SW 1271 (cell line): ENCODE data around the gene TKT.

ENCODE experiments used
- DNase-seq, 2 experiments: peaks; one replicate each; lab custom pipeline; 2025; lab: John Stamatoyannopoulos, UW

TKT gene

GRCh38 chr3:53195602-53196574 is 59.9 kb downstream of the TKT start:
- no peak for DNase-seq

DNA sequence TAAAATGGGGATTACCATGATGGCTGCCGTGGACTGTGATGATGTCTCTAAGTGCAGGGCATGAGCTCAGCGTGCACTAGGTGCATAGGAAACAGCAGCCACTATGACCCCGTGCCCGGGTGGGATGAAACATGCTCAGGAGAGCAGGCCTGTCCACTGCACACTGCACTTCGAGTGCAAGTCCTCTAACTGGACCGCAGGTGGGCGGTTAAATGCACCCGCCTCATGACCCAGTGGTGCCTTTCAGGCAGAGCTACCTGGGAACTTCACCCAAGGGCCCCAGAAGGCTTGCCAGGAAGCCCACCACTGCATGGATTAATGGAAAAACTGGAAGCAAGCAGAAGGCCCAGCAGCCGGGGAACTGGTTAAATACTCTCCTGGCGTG is 60.8 kb downstream of the TKT start:
- no peak for DNase-seq

DNA sequence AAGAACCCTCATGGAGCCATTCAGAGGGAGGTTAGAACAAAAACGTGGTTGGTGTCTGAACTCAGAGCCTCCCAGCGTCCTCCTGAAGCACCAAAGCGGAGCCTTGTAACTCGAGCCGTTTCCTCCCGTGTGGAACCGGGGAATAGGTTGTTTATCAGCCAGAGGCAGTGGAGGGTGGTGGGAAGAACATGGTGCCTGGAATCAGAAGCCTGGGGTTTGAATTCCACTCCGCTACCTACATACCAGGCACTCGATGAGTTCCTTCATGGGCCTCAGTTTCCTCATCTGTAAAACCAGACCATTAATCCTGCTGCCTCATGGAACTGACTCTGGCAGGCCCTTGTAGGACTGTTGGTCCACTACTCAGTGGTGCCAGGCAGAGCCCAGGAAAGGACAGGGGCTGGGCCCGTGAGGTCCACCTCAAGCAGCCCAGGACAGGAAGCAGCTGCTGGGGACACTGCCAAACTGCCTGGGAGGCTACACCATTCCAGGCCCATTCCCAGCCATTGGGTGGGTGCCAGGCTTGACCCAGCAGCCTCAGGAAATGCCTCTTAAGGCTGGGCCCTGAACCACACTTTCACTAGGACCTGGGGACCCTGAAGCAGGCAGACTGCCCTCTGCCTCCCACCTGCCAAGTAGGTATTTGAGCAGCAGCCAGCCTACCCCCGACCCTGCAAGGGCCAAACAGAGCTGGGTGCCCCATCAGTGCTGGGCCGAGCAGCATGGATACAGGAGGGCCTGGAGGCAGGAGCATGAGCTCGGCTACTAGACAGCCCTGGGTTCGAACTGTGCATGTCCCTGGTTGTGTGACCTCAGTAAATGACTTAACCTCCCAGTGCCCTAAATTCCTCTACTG is 61.4 kb downstream of the TKT start:
- DNase-seq, result no peak

GRCh38 chr3:53193466-53194209 is 62.2 kb downstream of the TKT start:
- DNase-seq, result no peak

DNA sequence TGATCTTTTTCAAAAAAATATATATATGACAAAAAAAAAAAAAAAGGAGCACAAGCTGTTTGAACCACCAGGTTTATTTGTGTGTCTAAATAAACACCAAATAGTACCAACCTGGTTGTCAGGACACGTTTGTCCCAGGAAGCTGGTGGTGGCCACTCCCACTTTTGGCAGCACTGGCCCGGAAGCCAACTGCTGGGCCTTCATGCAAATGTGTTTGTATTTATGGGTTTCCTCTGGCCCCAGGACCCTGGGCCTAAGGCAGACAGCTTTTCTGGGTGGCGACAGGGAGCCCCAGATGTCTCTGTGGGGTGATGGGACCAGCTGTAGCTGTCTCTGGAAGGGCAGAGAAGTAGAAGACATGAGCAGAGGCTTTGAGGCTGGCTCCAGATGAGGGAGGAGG is 63.2 kb downstream of the TKT start:
- DNase-seq, result no peak

- no peak for DNase-seq
Observed at GRCh38 chr3:53191836-53192480, 63.9 kb downstream of the TKT start.

- no peak for DNase-seq
Observed at GRCh38 chr3:53190659-53191058, 65.2 kb downstream of the TKT start.

- no peak for DNase-seq
Observed at GRCh38 chr3:53189276-53189675, 66.5 kb downstream of the TKT start.

- DNase-seq, result no peak
Observed at GRCh38 chr3:53188720-53189119, 67.1 kb downstream of the TKT start.

DNA sequence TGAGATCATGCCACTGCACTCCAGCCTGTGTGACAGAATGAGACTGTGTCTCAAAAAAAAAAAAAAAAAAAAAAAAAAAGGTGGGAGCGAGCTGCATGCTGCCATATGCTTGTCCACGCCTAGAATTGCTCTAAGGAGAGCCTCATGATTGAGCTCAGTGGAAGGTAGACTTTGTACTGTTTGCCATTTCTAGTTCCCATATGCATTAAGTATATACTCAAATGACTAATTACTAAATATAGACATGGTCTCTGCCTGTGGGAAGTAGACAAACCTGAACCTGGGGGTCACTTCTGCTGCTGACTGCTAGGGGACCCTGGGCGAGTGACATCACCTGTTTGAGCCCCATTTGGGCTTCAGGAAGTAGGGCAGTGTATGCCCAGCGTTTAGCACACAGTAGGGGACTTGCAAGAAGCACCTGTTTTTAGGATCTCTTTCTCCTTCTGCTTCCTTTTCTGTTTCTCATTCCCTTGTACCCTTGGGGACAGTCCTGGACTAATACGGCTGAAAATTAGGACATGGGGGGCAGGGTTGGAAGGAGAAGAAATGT is 67.6 kb downstream of the TKT start:
- no peak for DNase-seq

- no peak for DNase-seq
Observed at GRCh38 chr3:53187430-53187829, 68.4 kb downstream of the TKT start.

DNA sequence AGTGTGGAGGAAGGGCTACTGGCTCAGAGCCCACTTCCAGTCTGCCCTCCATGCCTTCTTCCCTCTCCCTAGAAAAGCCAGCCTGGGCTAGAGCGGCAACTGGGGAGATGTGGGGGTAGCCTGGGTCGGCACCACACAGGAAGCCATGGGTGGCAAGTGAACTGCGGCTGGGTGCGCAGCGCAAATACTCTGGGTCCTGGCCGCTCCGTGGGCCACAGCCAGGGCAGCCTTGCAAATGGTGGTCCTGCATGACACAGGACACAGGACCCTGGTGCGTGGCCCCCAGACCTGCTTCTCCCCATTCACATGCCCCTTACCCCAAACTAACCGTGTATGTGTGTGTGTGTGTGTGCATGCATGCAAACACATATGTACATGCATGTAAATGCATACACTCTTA is 69.1 kb downstream of the TKT start:
- no peak for DNase-seq

DNA sequence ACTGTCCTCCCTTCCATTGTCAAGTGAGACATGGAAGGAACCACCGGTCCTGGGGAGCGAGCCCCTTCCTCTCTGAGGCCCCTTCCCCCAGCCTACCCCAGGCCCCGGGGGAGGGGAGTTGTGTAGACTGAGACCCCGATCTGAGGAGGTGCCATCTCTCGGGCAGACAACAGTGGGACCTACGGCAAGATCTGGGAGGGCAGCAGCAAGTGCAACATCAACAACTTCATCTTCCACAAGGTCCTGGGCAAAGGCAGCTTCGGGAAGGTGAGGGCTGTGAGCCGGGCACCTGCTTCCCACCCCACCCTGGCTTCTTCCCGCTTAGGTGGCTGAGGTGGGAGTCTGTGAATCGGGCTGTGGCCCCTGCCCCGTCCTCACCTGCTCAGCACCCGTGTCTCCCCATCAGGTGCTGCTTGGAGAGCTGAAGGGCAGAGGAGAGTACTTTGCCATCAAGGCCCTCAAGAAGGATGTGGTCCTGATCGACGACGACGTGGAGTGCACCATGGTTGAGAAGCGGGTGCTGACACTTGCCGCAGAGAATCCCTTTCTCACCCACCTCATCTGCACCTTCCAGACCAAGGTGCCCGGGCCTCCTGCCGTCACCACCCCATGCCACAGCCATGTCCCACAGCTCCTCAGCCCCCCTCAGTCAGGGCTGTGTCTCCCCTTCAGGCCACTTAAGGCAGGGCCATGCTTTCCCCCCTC is 69.9 kb downstream of the TKT start:
- DNase-seq, result no peak

DNA sequence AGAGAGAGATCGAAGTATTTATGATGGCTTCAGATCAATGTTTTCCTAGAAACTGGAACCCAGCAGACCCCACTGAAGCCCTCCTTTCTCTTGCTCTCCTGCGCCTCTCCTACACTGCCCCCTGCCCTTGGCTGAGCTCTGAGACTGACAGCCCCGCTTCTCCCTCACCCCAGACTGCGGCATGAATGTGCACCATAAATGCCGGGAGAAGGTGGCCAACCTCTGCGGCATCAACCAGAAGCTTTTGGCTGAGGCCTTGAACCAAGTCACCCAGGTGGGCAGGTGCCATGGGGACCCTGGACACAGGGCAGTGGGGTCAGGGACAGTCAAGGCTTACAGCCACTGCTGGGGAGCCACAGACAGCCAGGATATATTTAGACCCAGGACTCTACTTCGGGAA is 71.1 kb downstream of the TKT start:
- DNase-seq, result no peak

DNA sequence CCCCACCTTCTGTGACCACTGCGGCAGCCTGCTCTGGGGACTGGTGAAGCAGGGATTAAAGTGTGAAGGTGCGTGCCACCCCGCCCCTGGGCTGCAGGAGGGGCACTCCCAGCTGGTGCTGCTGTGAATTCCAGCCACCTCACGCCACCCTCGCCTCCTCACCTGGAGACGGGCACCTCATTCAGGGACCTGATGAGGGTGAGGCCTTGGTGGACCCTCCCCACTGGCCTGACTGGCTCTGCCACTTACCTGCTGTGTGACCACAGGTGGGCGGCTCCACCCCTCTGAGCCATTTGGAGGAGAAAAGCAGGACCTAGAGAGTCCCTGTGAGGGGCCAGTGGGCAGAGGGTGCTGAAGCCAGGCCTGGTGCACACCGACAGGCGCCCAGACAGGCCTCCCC is 72.3 kb downstream of the TKT start:
- no peak for DNase-seq

DNA sequence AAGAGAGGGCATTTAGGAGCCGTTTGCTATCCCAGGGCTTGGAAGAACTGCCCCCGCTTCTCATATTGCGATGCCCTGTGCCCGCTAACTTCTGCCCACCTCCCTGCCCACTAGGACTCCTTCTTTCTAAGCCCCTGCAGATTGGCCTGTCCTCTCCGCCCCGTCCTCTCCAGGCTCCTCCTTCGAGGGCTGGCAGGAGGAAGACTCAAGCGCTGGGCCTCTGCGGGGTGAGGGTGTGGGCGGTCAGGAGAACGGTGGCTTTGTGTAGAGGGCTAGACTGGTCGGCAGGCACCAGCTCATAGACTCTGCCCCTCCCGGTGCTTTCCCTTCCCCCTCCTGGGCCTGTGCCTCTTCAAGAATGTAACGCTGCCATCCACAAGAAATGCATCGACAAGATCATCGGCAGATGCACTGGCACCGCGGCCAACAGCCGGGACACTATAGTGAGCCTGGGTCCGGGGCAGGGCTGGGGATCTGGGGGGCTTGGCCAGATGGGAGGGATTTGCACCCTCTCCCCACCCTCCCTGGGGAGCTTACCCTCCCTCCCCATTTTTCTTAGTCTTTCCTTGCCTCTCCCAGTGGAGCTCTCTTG is 73.0 kb downstream of the TKT start:
- no peak for DNase-seq

GRCh38 chr3:53181528-53181927 is 74.3 kb downstream of the TKT start:
- no peak for DNase-seq

- DNase-seq, result no peak
Observed at GRCh38 chr3:53181024-53181371, 74.8 kb downstream of the TKT start.

GRCh38 chr3:53180305-53181023 is 75.4 kb downstream of the TKT start:
- DNase-seq, result no peak

DNA sequence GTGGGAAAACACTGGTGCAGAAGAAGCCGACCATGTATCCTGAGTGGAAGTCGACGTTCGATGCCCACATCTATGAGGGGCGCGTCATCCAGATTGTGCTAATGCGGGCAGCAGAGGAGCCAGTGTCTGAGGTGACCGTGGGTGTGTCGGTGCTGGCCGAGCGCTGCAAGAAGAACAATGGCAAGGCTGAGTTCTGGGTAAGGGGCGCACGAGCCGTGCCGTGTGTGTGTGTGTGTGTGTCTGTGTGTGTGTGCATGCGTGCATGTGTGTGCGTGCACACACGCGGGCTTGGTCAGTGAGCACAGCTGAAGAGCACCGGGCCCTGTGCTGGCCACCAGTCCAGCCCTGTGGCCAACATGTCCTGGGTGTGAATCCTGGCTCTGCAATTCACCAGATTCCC is 76.2 kb downstream of the TKT start:
- no peak for DNase-seq
